ENCODE data around the gene HNRNPA3. TPM values are rescaled to one million over a fixed set of nuclear protein-coding genes. Genes with fewer than 3 reads are reported as not detected.
"Not testable (repeated sequence)": the region's sequence is repeated elsewhere in the genome, so short reads cannot be mapped to it uniquely, and the experiment has no call there.

Gene HNRNPA3
- total and polyA plus RNA-seq, 7 donors = 66.0 to 227 (median 84.4) TPM

- WGBS, 3 donors = 73 to 82% (median 76%) methylated on average over 4 of the region's 4 CpGs
- ATAC-seq (no peak), DNase-seq (no peak)
- TF ChIP-seq CTCF (IDR thresholded peaks at IDR 0.05) = no peak
- Histone ChIP-seq H3K4me3 (no peak overlapping the region), H3K9me3 (no peaks in the 10 kb centered on the region), H3K4me1 (peaks cover 18% of the 10 kb centered on the region), H3K27ac (no peak overlapping the region), H3K36me3 (ENCODE audit: insufficient read depth in 1 of 2, low read depth in 1 of 2) (no peaks in the 10 kb centered on the region), H3K27me3 (ENCODE audit: insufficient read depth in 3 of 3, low read length in 2 of 3) (no peaks in the 10 kb centered on the region)
- intact Hi-C loops (cut with DNase I) = no loop called here
Measured at GRCh38 chr2:177174486-177174885, 38.1 kb upstream of the HNRNPA3 start.

GRCh38 chr2:177175917-177176668 lies 36.5 kb upstream of the HNRNPA3 start:
- H3K27ac ChIP-seq = no peak overlapping the region
- intact Hi-C loops (cut with DNase I) = no loop called here
- H3K27me3 ChIP-seq (ENCODE audit: insufficient read depth in 3 of 3, low read length in 2 of 3) = no peaks in the 10 kb centered on the region
- ATAC-seq (no peak), DNase-seq (no peak)
- no peaks in the 10 kb centered on the region for H3K36me3 ChIP-seq (ENCODE audit: insufficient read depth in 1 of 2, low read depth in 1 of 2)
- H3K9me3 ChIP-seq = no peaks in the 10 kb centered on the region
- TF ChIP-seq CTCF (IDR thresholded peaks at IDR 0.05) = no peak
- no peak overlapping the region for H3K4me3 ChIP-seq
- H3K4me1 ChIP-seq = peaks cover 18% of the 10 kb centered on the region
- 78 to 88% (median 79%) methylated on average over 7 of the region's 7 CpGs for WGBS, 3 donors

GRCh38 chr2:177178797-177179196 lies 33.8 kb upstream of the HNRNPA3 start:
- intact Hi-C loops (cut with DNase I) = no loop called here
- Histone ChIP-seq H3K27me3 (ENCODE audit: insufficient read depth in 3 of 3, low read length in 2 of 3) (no peaks in the 10 kb centered on the region), H3K9me3 (no peaks in the 10 kb centered on the region), H3K4me1 (no peaks in the 10 kb centered on the region), H3K27ac (no peak overlapping the region), H3K36me3 (ENCODE audit: insufficient read depth in 1 of 2, low read depth in 1 of 2) (no peaks in the 10 kb centered on the region), H3K4me3 (no peak overlapping the region)
- no peak for TF ChIP-seq CTCF (IDR thresholded peaks at IDR 0.05)
- ATAC-seq (no peak), DNase-seq (no peak)
- WGBS, 3 donors = 60 to 67% (median 63%) methylated on average over 1 of the region's 1 CpG

- Histone ChIP-seq H3K36me3 (ENCODE audit: insufficient read depth in 1 of 2, low read depth in 1 of 2) (no peaks in the 10 kb centered on the region), H3K27me3 (ENCODE audit: insufficient read depth in 3 of 3, low read length in 2 of 3) (no peaks in the 10 kb centered on the region), H3K4me3 (no peak overlapping the region), H3K9me3 (no peaks in the 10 kb centered on the region), H3K4me1 (no peaks in the 10 kb centered on the region), H3K27ac (no peak overlapping the region)
- intact Hi-C loops (cut with DNase I) = no loop called here
- no peak for TF ChIP-seq CTCF (IDR thresholded peaks at IDR 0.05)
- 69 to 79% (median 74%) methylated on average over 2 of the region's 2 CpGs for WGBS, 3 donors
- DNase-seq (no peak), ATAC-seq (no peak)
Measured at GRCh38 chr2:177179227-177179626, 33.4 kb upstream of the HNRNPA3 start.

- ATAC-seq; H3K4me1 ChIP-seq; DNase-seq; H3K4me3 ChIP-seq; H3K27me3 ChIP-seq (ENCODE audit: insufficient read depth in 3 of 3, low read length in 2 of 3); intact Hi-C loops (cut with DNase I); H3K9me3 ChIP-seq; H3K36me3 ChIP-seq (ENCODE audit: insufficient read depth in 1 of 2, low read depth in 1 of 2); H3K27ac ChIP-seq: not testable (repeated sequence)
Measured at GRCh38 chr2:177179671-177180070, 32.9 kb upstream of the HNRNPA3 start.
